HS-5 (cell line): ENCODE measurements around the gene MAP3K7.
A peak's percentile ranks its signal among the peaks of the same experiment; 100 is the strongest.

Experiments used
- DNase-seq: peaks from one replicate; pipeline ENCODE4 v3.0.0-alpha.2; 2012; ENCODE audit warnings: low read depth

MAP3K7 gene

GRCh38 chr6:90484385-90484784 is 102.5 kb downstream of the MAP3K7 start:
- DNase-seq: no peak

GRCh38 chr6:90483956-90484355 is 102.9 kb downstream of the MAP3K7 start:
- no peak for DNase-seq

GRCh38 chr6:90483116-90483839 is 103.6 kb downstream of the MAP3K7 start:
- DNase-seq: no peak

- DNase-seq: no peak
Measured at GRCh38 chr6:90480666-90481065, 106.2 kb downstream of the MAP3K7 start.

- no peak for DNase-seq
Measured at GRCh38 chr6:90479603-90479926, 107.3 kb downstream of the MAP3K7 start.

- peak; percentile 83 for DNase-seq
Measured at GRCh38 chr6:90478789-90479602, 107.9 kb downstream of the MAP3K7 start.

- no peak for DNase-seq
Measured at GRCh38 chr6:90478278-90478677, 108.6 kb downstream of the MAP3K7 start.

- DNase-seq: no peak
Measured at GRCh38 chr6:90477366-90477765, 109.5 kb downstream of the MAP3K7 start.

GRCh38 chr6:90472716-90473115 is 114.2 kb downstream of the MAP3K7 start:
- no peak for DNase-seq

GRCh38 chr6:90471263-90471662 is 115.6 kb downstream of the MAP3K7 start:
- DNase-seq: no peak

GRCh38 chr6:90469906-90470305 is 117.0 kb downstream of the MAP3K7 start:
- no peak for DNase-seq

GRCh38 chr6:90468859-90469258 is 118.0 kb downstream of the MAP3K7 start:
- DNase-seq: no peak

- no peak for DNase-seq
Measured at GRCh38 chr6:90468080-90468479, 118.8 kb downstream of the MAP3K7 start.

- no peak for DNase-seq
Measured at GRCh38 chr6:90467546-90467945, 119.3 kb downstream of the MAP3K7 start.

- no peak for DNase-seq
Measured at GRCh38 chr6:90466154-90466940, 120.5 kb downstream of the MAP3K7 start.

GRCh38 chr6:90465686-90466085 is 121.2 kb downstream of the MAP3K7 start:
- DNase-seq: no peak

- DNase-seq: no peak
Measured at GRCh38 chr6:90464507-90464906, 122.4 kb downstream of the MAP3K7 start.

- no peak for DNase-seq
Measured at GRCh38 chr6:90463874-90464273, 123.0 kb downstream of the MAP3K7 start.
